Body of pancreas (tissue), 4 donors: ENCODE measurements around the gene SON. TPM values are rescaled to one million over a fixed set of nuclear protein-coding genes. Genes with fewer than 3 reads are reported as not detected.

Experiments
- ATAC-seq: fragments of 150-250 bp; one replicate; pipeline ENCODE4 v1.9.1; 2016
- DNase-seq, 4 donors: peaks; one replicate each; pipeline ENCODE4 v3.0.0-alpha.2; 2019
- H3K27ac ChIP-seq, 4 donors: fragments of 200-600 bp; sonication (generic); 1 replicate in 3 of 4; 2 replicates in 1 of 4; pipeline versions ENCODE4 v1.5.1 to v1.6.1; 2016 to 2019; ENCODE audit warnings: mild to moderate bottlenecking in 1 of 4, mixed read lengths in 1 of 4, moderate library complexity in 1 of 4
- H3K27me3 ChIP-seq, 2 donors: fragments of 200-600 bp; sonication (generic); one replicate each; pipeline ENCODE4 v1.6.0; 2016; ENCODE audit warnings: mild to moderate bottlenecking in 1 of 2
- H3K36me3 ChIP-seq, 2 donors: fragments of 200-600 bp; sonication (generic); replicated peaks in 1 of 2; 2 replicates each; pipeline ENCODE4 v1.5.1; 2016; ENCODE audit warnings: low read depth in 2 of 2; ENCODE audit not compliant: insufficient read depth in 1 of 2
- H3K4me1 ChIP-seq: fragments of 200-600 bp; sonication (generic); one replicate; pipeline ENCODE4 v1.6.0; 2016
- H3K4me3 ChIP-seq, 2 donors: fragments of 200-600 bp; sonication (generic); 1 replicate in 1 of 2; 2 replicates in 1 of 2; pipeline ENCODE4 v1.5.1; 2016 to 2019
- H3K9me3 ChIP-seq, 3 donors: fragments of 200-600 bp; sonication (generic); 1 replicate in 2 of 3; 2 replicates in 1 of 3; pipeline ENCODE4 v1.5.1; 2016
- POLR2A ChIP-seq, 3 donors: fragments of 450-650 bp; IDR thresholded peaks; one replicate each; pipeline ENCODE4 v1.6.1; 2016; ENCODE audit warnings: antibody characterized with exemption in 3 of 3, mild to moderate bottlenecking in 2 of 3
- WGBS, 2 donors: methylation state at CpG; one replicate each; pipeline ENCODE4 v1.1.5; 2017; 5-methylcytosine and 5-hydroxymethylcytosine counted together
- intact Hi-C: fragments of 100-400 bp; cut with DNase I; formaldehyde crosslinking; loops from one replicate; pipeline ENCODE4 v1.15.1; 2023
- total RNA-seq, 2 donors: library from RNA; depleted of rRNA; stranded (reverse); fragments of >200 nt; gene quantifications; one replicate each; pipeline ENCODE4 v1.1.0, GENCODE V29; 2016
- TF ChIP-seq, protein P1 (sequence below), 7 experiments: fragments of 450-650 bp in 4 of 7; fragments of 200-600 bp in 3 of 7; sonication (generic) in 3 of 7; IDR thresholded peaks; one replicate each; pipeline ENCODE4 v1.5.1; 2016 to 2019; ENCODE audit warnings: antibody characterized with exemption in 7 of 7

Gene SON
- total RNA-seq, 2 donors from 2014 or later: 118 to 235 TPM

DNA sequence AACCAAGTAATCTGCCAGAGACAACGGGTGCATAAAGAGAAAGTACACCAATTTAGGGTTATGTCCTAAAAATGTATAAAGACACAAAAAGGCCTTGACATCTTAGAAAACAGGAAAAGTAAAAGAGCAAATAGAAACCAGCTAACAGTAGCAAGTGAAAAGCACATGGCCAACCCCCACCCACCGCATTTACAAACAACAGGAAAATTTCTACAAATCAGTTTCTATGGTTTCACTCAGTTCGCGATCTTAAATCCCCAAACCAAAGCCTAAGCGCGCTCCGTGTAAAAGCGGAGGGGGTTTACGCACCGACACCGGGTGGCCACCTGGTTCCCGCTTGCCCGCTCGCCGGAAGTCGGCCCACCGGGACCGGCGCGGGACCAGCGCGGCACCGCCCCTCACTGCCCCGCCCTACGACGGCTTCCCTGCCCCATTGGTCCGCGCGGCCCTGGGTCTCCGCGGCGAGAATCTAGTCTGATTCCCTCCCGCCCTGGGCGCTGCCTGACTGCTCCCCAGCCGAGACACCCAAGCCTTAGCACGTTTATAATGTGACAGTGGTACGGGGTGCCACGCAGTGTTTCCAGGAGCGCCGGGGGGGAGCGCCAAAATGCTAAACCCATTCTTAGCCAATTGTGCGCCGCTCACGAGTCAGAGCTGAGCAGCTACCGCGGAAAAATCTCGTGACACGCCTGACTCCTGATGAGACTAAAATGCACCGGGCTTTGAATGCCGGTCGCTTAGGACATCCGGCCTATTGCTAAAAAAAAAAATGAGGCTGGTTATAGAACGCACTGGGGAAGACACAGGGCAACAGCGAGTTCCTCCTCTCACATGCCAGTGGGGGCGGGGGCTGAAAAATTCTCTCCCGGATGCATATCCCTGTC is 840 bp upstream of the SON start, which contains the start of gene GART:
GART (minus strand) TSS at position 362 of the 884 bp plus-strand sequence. CDS start 2,802 bp downstream, outside the sequence.
- H3K4me1 ChIP-seq: peaks cover 33% of the 10 kb centered on the region
- peak within 1 kb of the TSS; percentile 93 to 99 (median 98) for H3K27ac ChIP-seq
- peaks cover 0 to 3% of the 10 kb centered on the region in 2 donors for H3K36me3 ChIP-seq
- 0% methylated on average over 34 to 56 of the region's 56 CpGs for WGBS, 2 donors
- peak within 1 kb of the TSS; percentile 69 to 84 for H3K4me3 ChIP-seq
- H3K27me3 ChIP-seq: no peaks in the 10 kb centered on the region
- DNase-seq (peak; percentile 77 to 84 (median 81)), ATAC-seq (peak; percentile 72)
- no peaks in the 10 kb centered on the region for H3K9me3 ChIP-seq
- TF ChIP-seq POLR2A (IDR thresholded peaks at IDR 0.05): peak in 1 of 3 donors; percentile 16
- TF ChIP-seq, protein P1, sequence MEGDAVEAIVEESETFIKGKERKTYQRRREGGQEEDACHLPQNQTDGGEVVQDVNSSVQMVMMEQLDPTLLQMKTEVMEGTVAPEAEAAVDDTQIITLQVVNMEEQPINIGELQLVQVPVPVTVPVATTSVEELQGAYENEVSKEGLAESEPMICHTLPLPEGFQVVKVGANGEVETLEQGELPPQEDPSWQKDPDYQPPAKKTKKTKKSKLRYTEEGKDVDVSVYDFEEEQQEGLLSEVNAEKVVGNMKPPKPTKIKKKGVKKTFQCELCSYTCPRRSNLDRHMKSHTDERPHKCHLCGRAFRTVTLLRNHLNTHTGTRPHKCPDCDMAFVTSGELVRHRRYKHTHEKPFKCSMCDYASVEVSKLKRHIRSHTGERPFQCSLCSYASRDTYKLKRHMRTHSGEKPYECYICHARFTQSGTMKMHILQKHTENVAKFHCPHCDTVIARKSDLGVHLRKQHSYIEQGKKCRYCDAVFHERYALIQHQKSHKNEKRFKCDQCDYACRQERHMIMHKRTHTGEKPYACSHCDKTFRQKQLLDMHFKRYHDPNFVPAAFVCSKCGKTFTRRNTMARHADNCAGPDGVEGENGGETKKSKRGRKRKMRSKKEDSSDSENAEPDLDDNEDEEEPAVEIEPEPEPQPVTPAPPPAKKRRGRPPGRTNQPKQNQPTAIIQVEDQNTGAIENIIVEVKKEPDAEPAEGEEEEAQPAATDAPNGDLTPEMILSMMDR (IDR thresholded peaks at IDR 0.05): no peak
- intact Hi-C loops: no loop called here

DNA sequence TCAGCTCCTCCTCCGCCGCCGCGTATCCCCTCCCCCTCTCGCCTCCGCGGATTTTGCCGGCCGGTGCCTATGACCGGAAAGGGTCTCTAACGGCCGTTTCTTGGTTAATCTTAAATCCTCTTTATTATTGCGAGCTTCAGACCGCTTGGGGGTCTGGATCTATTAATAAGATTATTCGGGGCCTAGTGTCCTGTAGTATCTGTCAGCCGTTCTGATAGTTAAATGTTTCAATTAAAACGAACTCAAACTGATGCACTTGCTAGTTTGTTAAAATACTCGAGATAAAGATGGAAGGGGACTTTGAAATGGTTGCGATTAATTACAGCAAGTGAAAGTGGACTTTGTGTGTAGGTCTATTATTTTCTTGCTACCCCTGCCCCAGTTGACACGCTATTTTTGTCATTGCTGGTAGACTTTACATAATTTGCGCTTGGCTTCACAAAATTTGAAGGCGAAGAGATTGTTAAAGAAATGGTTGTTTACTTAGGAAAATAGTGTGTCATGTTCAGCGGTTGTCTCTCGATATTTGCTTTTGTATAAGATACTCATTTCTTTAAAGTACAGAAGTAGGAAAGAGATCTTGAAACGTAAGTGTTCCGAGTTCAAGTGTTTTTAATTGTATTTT is 779 bp downstream of the SON start:
- intact Hi-C loops: no loop called here
- Histone ChIP-seq H3K27ac (peak overlapping the region; percentile 93 to 99 (median 98)), H3K4me3 (peak overlapping the region; percentile 69 to 84), H3K4me1 (peaks cover 33% of the 10 kb centered on the region), H3K9me3 (no peaks in the 10 kb centered on the region), H3K27me3 (no peaks in the 10 kb centered on the region), H3K36me3 (peaks cover 0 to 3% of the 10 kb centered on the region in 2 donors)
- ATAC-seq (peak; percentile 21), DNase-seq (peak in 3 of 4 donors; percentile 60 to 69 (median 68))
- WGBS, 2 donors: 0% methylated on average over 26 of the region's 26 CpGs
- TF ChIP-seq, protein P1 (IDR thresholded peaks at IDR 0.05): no peak
- no peak for TF ChIP-seq POLR2A (IDR thresholded peaks at IDR 0.05)

DNA sequence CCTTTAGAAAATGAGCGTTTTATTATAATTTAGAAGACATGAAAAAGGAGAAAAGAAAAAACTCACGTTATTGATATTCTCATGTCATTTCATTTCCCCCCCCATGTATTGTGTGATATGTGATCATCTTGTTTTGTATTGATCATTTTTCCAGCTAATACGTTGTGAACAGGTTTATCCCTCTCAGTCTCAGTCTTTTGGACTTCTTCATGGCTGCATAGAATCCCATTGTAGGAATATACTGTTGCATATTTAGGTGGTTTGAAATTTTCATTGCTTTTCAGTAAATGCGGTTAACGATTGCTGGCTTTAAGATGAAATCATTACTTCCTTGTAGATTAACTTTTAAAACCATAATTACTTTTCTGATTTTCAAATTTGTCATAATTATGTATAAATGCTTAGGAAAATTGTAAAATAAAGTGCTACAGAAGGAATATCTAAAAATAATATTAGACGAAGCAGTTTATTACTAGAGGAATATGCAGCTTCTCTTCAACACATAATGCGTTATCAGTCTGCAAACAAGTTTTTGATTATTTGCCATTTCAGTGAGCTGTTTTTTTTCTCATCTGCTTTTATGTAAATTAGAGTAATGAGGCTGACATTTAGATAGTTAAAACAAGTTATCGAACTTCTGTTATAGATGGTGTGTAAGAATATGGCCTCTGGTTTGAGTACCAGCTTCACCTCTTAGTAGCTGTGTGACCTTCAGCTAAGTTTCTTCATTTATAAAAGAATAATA is 1.8 kb downstream of the SON start:
- 1 to 4% methylated on average over 8 of the region's 8 CpGs for WGBS, 2 donors
- H3K9me3 ChIP-seq: no peaks in the 10 kb centered on the region
- H3K4me1 ChIP-seq: peaks cover 33% of the 10 kb centered on the region
- peak overlapping the region in 1 of 2 donors; percentile 69 for H3K4me3 ChIP-seq
- peaks cover 1 to 6% of the 10 kb centered on the region in 2 donors for H3K36me3 ChIP-seq
- ATAC-seq: no peak
- no peak for TF ChIP-seq POLR2A (IDR thresholded peaks at IDR 0.05)
- TF ChIP-seq, protein P1 (IDR thresholded peaks at IDR 0.05): no peak
- intact Hi-C loops: no loop called here
- peak overlapping the region in 2 of 4 donors; percentile 98 to 99 for H3K27ac ChIP-seq
- no peak for DNase-seq
- no peaks in the 10 kb centered on the region for H3K27me3 ChIP-seq

DNA sequence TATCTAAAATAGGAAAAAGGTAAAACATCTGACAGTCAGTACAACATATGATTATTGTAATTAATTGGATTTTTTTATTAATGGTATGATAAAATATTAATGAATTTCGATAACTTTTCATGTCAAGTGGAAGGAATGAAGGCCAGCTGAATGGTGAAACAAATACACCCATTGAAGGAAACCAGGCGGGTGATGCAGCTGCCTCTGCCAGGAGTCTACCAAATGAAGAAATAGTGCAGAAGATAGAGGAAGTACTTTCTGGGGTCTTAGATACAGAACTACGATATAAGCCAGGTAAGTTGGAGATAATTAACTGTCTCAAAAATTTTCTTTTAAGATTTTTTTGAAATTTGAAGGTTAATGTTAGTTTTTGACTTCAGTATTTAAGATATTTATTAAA is 3.2 kb downstream of the SON start:
- Histone ChIP-seq H3K27ac (no peak overlapping the region), H3K4me1 (peaks cover 20% of the 10 kb centered on the region), H3K36me3 (peaks cover 13 to 17% of the 10 kb centered on the region in 2 donors), H3K4me3 (no peak overlapping the region), H3K9me3 (no peaks in the 10 kb centered on the region), H3K27me3 (no peaks in the 10 kb centered on the region)
- intact Hi-C loops: no loop called here
- DNase-seq (no peak), ATAC-seq (no peak)
- TF ChIP-seq POLR2A (IDR thresholded peaks at IDR 0.05): no peak
- TF ChIP-seq, protein P1 (IDR thresholded peaks at IDR 0.05): no peak
- WGBS, 2 donors: 39 to 40% methylated on average over 3 of the region's 3 CpGs
